B cell (primary cell): Measurements from ENCODE around the gene WBP1. TPM values are rescaled to one million over a fixed set of nuclear protein-coding genes. Genes with fewer than 3 reads are reported as not detected.

Source experiments
- ATAC-seq: fragments of 200-7000 bp; cut with Tn5 transposase; one replicate; pipeline ENCODE4 v1.10.0; 2021; ENCODE audit warnings: low read depth, mild to moderate bottlenecking, moderate number of reproducible peaks, moderate library complexity
- CTCF ChIA-PET: fragments of 350-600 bp; sonication (Branson Sonifier 250); formaldehyde crosslinking; loops from one replicate; lab custom pipeline; 2021; ENCODE audit warnings: antibody characterized with exemption, inconsistent platforms; lab: Charles Lee
- POLR2A ChIA-PET: fragments of 350-600 bp; sonication (Branson Sonifier 250); formaldehyde crosslinking; loops from one replicate; lab custom pipeline; 2021; ENCODE audit warnings: antibody characterized with exemption; lab: Charles Lee
- DNase-seq: peaks from one replicate; pipeline ENCODE4 v3.0.0; 2013
- H2AFZ ChIP-seq: 2 replicates; pipeline ENCODE4 v1.6.1; 2012; ENCODE audit warnings: mild to moderate bottlenecking, low read depth, low read length; ENCODE audit not compliant: insufficient read depth, poor library complexity, severe bottlenecking
- H3K27ac ChIP-seq, 2 donors: 1 replicate in 1 of 2; 2 replicates in 1 of 2; pipeline ENCODE4 v1.5.1; 2012 to 2013; ENCODE audit warnings: low read length in 2 of 2, mild to moderate bottlenecking in 2 of 2, moderate library complexity in 1 of 2
- H3K27me3 ChIP-seq, 4 experiments: fragments of 200-600 bp in 1 of 4; sonication (generic) in 1 of 4; replicated peaks in 1 of 4; 1 replicate in 2 of 4; 2 replicates in 2 of 4; pipeline versions ENCODE4 v1.6.1 to v1.7.0; 2013 to 2016; ENCODE audit warnings: low read length in 3 of 4, mild to moderate bottlenecking in 2 of 4, mixed read lengths in 1 of 4, moderate library complexity in 1 of 4; ENCODE audit not compliant: insufficient read depth in 4 of 4, control insufficient read depth in 3 of 4; ENCODE audit errors: control extremely low read depth in 1 of 4
- H3K36me3 ChIP-seq, 2 experiments: replicated peaks in 1 of 2; 1 replicate in 1 of 2; 2 replicates in 1 of 2; pipeline versions ENCODE4 v1.6.1 to v1.7.1; 2013; ENCODE audit warnings: low read length in 1 of 2; ENCODE audit not compliant: insufficient read depth in 2 of 2, control insufficient read depth in 1 of 2; ENCODE audit errors: control extremely low read depth in 1 of 2, extremely low read depth in 1 of 2
- H3K4me1 ChIP-seq, 2 donors: fragments of 200-600 bp in 1 of 2; sonication (generic) in 1 of 2; 1 replicate in 1 of 2; 2 replicates in 1 of 2; pipeline versions ENCODE4 v1.5.1 to v1.6.1; 2013 to 2017; ENCODE audit warnings: low read length in 2 of 2; ENCODE audit not compliant: control insufficient read depth in 2 of 2, insufficient read depth in 2 of 2
- H3K4me2 ChIP-seq: replicated peaks from 2 replicates; pipeline ENCODE3; 2012; ENCODE audit warnings: mild to moderate bottlenecking, low read depth, low read length; ENCODE audit not compliant: poor library complexity, severe bottlenecking
- H3K4me3 ChIP-seq, 5 experiments: fragments of 200-600 bp in 1 of 5; sonication (generic) in 1 of 5; 1 replicate in 3 of 5; 2 replicates in 2 of 5; pipeline versions ENCODE4 v1.5.1 to v1.7.0; 2011 to 2016; ENCODE audit warnings: low read length in 4 of 5, mild to moderate bottlenecking in 4 of 5, low read depth in 2 of 5, control low read depth in 1 of 5, moderate library complexity in 1 of 5; ENCODE audit not compliant: insufficient read depth in 1 of 5; ENCODE audit errors: control extremely low read depth in 1 of 5, extremely low read depth in 1 of 5
- H3K79me2 ChIP-seq: fragments of 200-600 bp; sonication (generic); one replicate; pipeline ENCODE4 v1.6.0; 2016; ENCODE audit warnings: low read length; ENCODE audit not compliant: control insufficient read depth, insufficient read depth
- H3K9ac ChIP-seq: fragments of 200-600 bp; sonication (generic); 2 replicates; pipeline ENCODE4 v1.6.1; 2017; ENCODE audit warnings: mild to moderate bottlenecking, low read length, moderate library complexity
- H3K9me3 ChIP-seq, 3 donors: one replicate each; pipeline versions ENCODE4 v1.6.1 to v1.7.1; 2013; ENCODE audit warnings: low read length in 2 of 3; ENCODE audit not compliant: control insufficient read depth in 2 of 3, insufficient read depth in 1 of 3; ENCODE audit errors: control extremely low read depth in 1 of 3
- H4K20me1 ChIP-seq: 2 replicates; pipeline ENCODE4 v1.6.0; 2012; ENCODE audit warnings: mild to moderate bottlenecking, low read length; ENCODE audit not compliant: insufficient read depth, control insufficient read depth, poor library complexity, severe bottlenecking
- H3K27ac Mint-ChIP-seq: one replicate; pipeline ENCODE4 v1.8.0; 2021; ENCODE audit warnings: mixed read lengths
- H3K27me3 Mint-ChIP-seq: one replicate; pipeline ENCODE4 v1.8.0; 2021; ENCODE audit warnings: mixed read lengths
- H3K4me1 Mint-ChIP-seq: one replicate; pipeline ENCODE4 v1.8.0; 2021; ENCODE audit warnings: mixed read lengths
- H3K4me3 Mint-ChIP-seq: one replicate; pipeline ENCODE4 v1.8.0; 2021; ENCODE audit warnings: mixed read lengths
- H3K9me3 Mint-ChIP-seq: one replicate; pipeline ENCODE4 v1.8.0; 2022; ENCODE audit warnings: mixed read lengths; ENCODE audit not compliant: insufficient read depth
- CTCF ChIP-seq: fragments of 200-600 bp; IDR thresholded peaks from one replicate; pipeline ENCODE4 v1.8.0; 2022; ENCODE audit warnings: antibody characterized with exemption, mild to moderate bottlenecking
- EZH2 ChIP-seq: IDR thresholded peaks from 2 replicates; pipeline ENCODE4 v1.6.1; 2012; ENCODE audit warnings: borderline replicate concordance, low read depth, mild to moderate bottlenecking, moderate library complexity, low read length; ENCODE audit not compliant: insufficient read depth, poor library complexity, severe bottlenecking
- WGBS: methylation state at CpG from one replicate; pipeline ENCODE4 v1.1.5; 2013; ENCODE audit warnings: missing lambda C conversion rate; ENCODE audit not compliant: insufficient coverage; 5-methylcytosine and 5-hydroxymethylcytosine counted together
- intact Hi-C: fragments of 100-400 bp; cut with micrococcal nuclease; formaldehyde crosslinking; loops from one replicate; pipeline ENCODE4 v1.10.0; 2022
- polyA plus RNA-seq: library from polyadenylated mRNA; depleted of rRNA; stranded (reverse); fragments of >200 nt; gene quantifications from 2 replicates; pipeline ENCODE4 v1.2.3, GENCODE V29; 2012
- total RNA-seq, 2 donors: library from RNA; stranded (reverse); fragments of 120-200 nt in 1 of 2; gene quantifications; 1 replicate in 1 of 2; 2 replicates in 1 of 2; pipeline versions ENCODE4 v1.2.3 to v1.2.4, GENCODE V29; 2013 to 2022

Gene WBP1
- total and polyA plus RNA-seq, 2 donors (not counting 1 experiment from before 2014, with no cell fraction given): 98.4 to 207 TPM

DNA sequence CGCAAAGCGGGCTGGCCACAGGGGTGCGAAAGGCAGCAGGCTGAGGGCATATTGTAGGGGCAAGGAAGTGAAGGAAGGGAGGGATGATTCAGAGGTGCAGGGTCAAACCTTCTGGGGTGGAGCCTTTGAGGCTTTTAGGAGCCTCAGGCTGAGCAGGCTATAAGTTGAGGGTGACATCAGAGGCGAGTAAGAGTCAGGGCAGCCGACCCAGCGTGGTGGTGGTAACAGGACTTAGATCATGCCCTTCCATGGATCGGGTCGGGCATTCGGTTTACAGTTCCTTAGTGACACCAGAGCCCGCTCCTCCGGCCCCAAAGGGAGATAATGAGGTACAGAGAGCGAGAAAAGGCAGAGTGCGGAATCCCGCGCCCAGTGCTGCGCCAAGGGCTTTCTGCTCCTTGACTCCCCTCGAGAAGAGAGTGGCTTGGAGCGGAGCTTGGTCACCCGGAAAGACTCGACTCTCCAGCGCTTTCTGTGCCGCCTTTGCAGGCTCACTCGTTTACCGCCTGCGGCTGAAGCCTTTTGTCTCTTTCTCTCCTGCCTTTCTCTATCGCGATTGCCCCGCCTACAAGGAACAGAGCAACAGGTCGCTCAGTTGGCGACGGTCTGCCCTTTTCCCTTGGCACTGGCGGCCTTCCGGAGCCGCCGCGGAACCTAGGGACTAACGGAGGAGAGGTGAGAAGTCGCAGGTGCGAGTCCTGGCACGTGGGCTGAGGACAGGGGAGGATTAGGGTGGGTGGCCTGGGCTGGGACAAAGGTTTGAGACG lies 40.4 kb downstream of the WBP1 start:
- ChIA-PET CTCF (interaction anchor here (0.6 to 1.7 kb wide), 3 partner anchors 8 to 62 kb away, joined by 3 to 6 read pairs (median 4); partner anchors contain the start of gene PCGF1), POLR2A (interaction anchor here (0.6 to 1.9 kb wide), 4 partner anchors 8 to 150 kb away, joined by 3 to 7 read pairs (median 4); partner anchors contain the start of gene PCGF1)
- Histone ChIP-seq H3K4me2 (peak overlapping the region; percentile 91), H3K79me2 (no peaks in the 10 kb centered on the region), H3K9me3 (peaks cover 0 to 30% (median 0%) of the 10 kb centered on the region in 3 donors), H3K27ac (no peak overlapping the region), H3K4me1 (peaks cover 46 to 49% of the 10 kb centered on the region in 2 donors), H3K9ac (peak overlapping the region; percentile 70), H2AFZ (peak overlapping the region; percentile 64), H4K20me1 (no peaks in the 10 kb centered on the region), H3K4me3 (peak overlapping the region; percentile 26 to 69 (median 38)), H3K27me3 (peaks cover 0 to 67% (median 36%) of the 10 kb centered on the region in 4 experiments), H3K36me3 (peaks cover 0 to 7% of the 10 kb centered on the region in 2 experiments)
- ATAC-seq: no peak
- intact Hi-C loops: loop anchor here (5.0 kb wide), 1 partner anchor 34 kb away; no protein-coding TSS in a partner anchor
- no peak for TF ChIP-seq EZH2
- TF ChIP-seq CTCF: no peak
- Mint-ChIP-seq H3K27me3 (peaks cover 50% of the 10 kb centered on the region), H3K9me3 (no peaks in the 10 kb centered on the region), H3K27ac (peak overlapping the region; percentile 64), H3K4me3 (peak overlapping the region; percentile 92), H3K4me1 (peaks cover 45% of the 10 kb centered on the region)
- 3% methylated on average over 36 of the region's 41 CpGs for WGBS
- DNase-seq: peak; percentile 60
